HG02981 (cell line): Measurements from ENCODE around the gene NOC2L.

Source experiments
- ATAC-seq: cut with Tn5 transposase; IDR thresholded peaks from one replicate; pipeline ENCODE4 v1.9.1; 2021; ENCODE audit warnings: mild to moderate bottlenecking, moderate library complexity; ENCODE audit not compliant: unreplicated experiment

NOC2L gene

DNA sequence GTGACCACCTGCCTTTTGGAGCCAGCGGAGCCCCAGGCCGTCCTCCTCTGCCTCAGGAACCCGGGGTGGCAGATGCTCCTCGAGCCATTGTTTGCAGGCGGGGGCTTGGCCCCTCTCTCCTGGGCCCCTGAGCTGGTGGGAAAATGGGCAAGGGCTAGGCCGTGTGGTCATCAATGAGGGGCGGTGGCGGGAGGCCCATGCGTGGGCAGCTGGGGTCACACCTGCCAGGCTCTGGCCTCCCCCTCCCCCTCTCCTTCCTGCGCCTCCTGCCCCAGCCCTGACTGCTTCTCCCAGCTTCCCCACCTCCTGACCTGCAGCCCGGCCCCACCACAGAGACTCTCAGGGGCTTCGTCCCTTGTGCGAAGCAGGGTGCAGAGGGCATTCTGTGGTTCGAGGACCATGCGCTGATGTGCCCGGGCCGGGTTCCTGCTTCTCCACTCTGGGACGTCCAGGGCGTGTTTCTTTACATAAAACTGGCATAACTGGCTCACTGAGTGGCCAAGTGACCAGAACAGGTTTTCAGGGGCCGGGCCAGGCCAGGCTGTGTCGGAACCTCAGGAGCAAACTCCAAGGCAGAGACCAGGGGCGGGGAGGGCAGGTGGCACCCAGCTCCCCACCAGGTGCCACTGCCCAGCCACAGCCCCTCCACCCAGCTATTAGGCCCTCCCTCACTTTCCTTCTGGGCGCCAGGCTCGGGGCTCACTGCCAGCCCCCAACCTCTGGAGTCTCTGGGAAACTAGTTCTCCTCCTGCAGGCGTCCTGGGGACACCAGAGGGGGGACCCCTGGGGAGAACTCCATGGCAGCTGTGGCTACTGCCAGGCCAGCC lies 26.1 kb downstream of the NOC2L start:
- ATAC-seq = no peak

DNA sequence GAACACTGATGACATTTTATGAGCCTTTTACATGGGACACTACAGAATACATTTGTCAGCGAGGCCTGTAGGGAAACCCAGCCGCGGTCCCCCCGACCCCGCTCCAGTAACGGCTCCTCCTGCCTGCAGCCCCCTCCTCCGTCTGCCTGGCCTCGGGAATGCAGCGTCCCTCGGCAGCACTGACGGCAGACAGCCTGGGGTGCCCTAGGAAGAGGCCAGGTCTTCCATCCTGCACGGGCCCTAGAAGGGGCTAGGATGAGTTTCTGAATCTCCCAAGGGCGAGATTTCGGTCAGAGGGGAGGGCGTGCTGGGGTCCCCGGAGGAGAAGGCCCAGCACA lies 26.9 kb downstream of the NOC2L start:
- no peak for ATAC-seq

DNA sequence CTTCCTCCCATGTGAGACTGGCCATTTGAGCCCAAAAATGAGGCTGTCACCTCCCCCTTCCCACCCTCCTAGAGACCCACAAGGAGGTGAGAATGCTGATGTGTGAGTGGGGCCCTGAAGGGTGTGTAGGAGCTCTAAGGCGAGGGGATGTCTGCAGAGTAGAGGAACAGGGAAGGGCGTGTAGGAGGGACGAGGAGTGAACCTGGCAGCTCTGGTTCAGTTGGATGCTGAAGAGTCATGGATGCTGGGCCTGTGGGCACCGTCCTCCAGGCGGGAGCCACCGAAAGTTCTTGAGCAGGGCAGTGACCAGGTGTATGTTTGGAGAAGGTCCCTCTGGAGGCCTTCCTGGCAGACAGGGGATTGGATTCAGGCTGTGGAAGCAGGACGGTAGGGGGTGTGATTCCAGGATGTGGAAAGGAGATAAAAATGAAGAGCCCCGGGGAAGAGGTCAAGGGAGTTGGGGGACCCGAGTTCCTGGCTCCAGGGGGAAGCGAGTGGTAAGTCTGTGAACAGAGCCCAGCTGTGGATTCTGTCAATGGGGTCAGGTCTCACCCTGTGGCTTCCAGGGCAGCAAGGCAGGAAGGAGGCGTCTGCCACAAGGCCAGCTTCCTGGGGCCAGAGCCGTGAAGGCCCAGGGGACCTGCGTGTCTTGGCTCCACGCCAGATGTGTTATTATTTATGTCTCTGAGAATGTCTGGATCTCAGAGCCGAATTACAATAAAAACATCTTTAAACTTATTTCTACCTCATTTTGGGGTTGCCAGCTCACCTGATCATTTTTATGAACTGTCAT lies 27.5 kb downstream of the NOC2L start:
- no peak for ATAC-seq

DNA sequence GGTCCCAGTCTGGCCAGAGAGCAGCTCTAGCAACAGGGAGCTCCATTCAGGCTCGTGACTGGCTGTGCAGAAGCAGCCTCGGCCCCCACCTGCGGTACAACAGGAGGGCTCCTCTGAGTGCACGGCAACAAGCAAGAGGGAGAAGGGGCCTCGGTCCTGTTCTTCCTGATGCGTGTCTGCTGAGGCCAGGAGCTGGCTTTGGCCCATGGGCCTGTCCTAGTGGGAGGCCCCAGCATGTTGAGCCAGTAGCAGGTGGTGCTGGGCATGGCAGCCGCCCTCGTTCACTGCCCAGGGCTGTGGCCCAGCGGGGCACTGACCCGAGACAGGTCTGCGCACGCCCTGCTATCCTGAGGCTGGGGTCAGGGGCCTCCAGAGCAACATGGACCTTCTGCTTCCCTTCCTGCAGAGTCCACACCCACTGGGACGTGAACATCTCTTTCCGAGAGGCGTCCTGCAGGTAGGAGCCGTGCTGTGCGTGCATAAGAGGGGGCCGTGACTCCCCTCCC lies 28.4 kb downstream of the NOC2L start:
- ATAC-seq = no peak

- ATAC-seq = no peak
Observed at GRCh38 chr1:929712-930632, 29.1 kb downstream of the NOC2L start.

DNA sequence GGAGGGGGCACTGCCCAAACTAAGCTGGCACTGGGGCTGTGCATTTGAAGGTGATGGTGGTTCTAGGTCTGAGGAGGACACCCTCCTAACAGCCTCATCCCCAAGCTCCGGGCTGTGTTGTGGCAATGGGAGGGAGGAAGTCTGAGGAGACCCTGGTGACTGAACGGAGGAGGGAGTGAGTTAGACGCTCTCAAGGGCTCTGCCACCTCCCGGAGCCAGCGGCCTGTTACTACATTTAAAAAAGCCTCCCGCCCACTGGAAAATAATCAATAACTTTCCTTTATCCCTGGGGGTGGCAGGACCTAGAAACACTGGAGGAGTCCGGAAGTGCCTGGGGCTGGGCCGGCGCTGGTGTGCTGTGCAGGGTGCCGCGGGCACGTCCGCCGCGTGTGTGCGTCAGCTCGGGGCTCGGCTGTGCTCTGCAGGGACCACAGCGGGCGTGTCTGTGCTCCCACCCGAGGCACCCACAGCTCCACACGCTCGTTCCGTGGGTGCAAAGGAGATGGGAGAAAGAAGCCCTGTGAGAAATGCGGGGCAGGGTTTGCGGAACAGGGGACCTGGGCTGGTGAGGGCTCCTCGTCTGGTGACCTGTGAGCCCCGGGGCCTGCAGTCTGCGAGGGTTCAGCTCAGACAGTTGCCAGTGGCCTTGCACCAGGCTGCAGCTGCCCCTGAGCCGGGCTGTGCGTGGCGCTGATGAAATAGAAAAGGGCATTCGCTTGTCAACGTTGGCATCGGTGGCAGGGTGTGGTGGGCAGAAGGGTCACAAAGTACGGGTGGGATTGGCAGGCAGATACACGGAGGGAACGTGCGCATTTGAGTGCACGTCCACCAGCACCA lies 30.0 kb downstream of the NOC2L start:
- ATAC-seq = no peak

GRCh38 chr1:927748-928147 lies 31.3 kb downstream of the NOC2L start:
- ATAC-seq = no peak

DNA sequence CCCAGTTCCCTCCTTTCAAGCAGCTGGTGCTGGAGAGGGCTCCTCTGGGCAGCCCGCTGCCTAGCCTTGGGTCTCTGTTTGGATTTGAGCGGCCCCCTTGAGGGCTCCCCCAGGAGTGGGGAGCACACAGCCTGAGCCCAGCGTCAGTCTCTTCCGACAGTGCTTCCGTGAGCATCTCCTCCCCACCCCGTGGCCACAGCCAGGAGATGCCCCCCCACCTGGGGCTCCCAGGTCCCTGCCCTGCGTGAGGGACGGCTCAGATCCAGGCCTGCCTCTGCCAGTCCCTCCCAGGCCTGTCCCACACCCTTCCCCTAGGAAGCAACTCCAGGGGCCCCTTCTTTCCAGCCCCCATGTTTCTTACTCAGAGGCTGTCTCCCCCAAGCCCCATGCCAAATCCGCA lies 31.8 kb downstream of the NOC2L start:
- ATAC-seq = no peak

DNA sequence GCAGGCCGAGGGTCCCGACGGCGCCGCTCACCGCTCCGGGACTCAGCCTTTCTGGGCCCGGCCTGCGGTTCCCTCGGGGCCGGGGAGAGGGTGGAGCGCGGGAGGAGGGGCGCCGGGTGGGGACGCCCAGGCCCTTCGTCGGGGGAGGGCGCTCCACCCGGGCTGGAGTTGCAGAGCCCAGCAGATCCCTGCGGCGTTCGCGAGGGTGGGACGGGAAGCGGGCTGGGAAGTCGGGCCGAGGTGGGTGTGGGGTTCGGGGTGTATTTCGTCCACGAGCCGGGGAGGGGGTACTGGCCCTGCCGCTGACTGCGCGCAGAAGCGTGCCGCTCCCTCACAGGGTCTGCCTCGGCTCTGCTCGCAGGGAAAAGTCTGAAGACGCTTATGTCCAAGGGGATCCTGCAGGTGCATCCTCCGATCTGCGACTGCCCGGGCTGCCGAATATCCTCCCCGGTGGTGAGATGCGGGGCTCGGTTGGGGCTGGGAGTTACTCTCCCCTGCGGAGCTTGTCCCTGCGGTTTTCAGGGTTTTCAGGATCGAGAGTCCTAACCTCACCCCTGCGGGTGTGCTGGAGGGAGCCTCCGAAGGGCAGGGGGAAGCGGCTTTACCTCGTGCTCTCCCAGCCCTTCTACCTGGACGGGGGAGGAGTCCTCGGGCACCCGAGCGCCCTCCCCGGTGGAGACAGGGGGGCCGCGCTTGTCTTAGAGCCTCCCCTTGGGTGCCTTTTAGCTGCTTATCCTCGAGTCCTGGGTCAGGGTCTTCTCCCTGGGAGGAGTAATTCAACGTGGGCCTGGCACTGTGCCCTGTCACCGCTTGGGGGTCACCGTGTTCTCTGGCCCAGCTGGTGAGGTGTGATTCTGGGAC lies 33.3 kb downstream of the NOC2L start:
- ATAC-seq = no peak

GRCh38 chr1:924656-925560 lies 34.1 kb downstream of the NOC2L start:
- no peak for ATAC-seq

GRCh38 chr1:923991-924655 lies 34.9 kb downstream of the NOC2L start:
- ATAC-seq = no peak

DNA sequence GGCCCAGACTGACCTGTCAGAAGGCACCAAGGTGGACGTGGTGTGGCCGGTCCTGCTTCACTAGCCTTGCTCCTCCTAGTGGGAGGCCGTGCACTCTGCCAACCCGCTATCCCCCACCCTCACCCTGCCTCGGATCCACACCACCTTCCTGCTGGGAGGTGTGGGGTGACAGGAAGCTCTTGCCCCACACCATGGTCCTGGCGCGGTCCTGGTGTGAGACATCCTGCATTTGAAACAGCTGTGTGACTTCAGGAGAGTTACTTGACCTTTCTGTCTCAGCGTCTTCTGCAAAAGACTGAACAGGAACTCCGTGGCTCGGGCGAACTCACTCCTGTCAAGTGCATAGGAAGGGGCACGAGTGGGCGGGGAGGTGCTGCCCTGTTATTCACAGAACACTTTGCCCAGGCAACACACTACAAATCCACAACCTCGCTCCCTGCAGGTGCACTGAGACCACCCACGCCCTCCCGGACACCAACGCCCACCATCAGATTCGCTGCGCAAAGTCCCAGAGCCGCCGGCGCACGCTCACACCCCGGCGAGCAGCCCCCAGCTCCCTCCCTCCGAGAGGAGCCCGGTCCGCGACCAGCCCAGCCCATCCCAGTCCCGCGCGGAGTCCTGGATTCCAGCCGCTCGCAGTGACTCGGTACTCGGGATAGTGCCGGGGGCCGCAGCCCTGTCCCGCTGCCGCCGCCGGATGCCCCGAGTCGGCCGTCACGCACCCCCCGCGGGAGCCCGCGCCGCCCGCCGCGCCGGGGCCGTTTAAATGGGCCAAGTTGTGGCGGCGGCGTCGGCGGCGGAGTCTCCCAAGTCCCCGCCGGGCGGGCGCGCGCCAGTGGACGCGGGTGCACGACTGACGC lies 35.7 kb downstream of the NOC2L start, which contains the start of gene SAMD11:
TSS of gene SAMD11 (plus strand) at position 793 of the 860 bp plus-strand sequence. CDS start 509 bp downstream, outside the sequence.
- no peak for ATAC-seq

DNA sequence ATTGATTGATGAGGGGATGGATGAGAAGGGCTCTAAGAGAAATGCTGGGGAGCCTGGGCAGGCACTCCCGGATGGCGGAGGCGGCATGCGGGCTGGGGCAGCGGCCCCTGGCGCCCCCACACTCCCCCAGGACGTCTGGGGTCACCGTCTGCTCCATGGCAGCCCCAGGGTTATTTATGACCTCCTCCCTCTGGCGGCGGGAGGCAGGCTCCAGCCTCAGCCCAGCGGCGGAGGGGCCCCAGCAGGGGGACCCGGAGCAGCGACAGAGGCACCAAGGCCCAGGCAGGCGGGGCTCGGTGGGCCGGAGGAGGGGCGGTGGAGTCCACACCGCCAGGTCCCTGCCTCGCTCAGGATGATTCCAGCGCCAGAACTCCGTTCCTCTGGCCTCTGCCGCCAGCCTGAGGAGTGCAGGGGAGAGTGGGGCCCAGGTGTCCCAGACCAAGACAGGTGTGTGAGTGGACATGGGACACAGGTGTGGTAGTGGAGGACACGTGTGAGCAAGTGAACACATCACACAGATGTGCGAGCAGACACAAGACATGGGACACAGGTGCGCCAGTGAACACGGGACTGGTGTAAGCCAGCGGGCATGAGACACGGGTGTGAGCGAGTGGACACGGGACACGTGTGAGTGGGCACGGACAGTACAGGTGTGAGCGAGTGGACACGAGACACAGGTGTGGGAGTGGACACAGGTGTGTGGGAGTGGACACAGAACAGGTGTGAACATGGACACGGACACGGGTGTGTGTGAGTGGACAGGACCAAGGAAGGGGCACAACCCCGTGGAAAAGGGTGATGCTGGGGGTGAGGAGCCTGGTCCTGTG lies 37.8 kb downstream of the NOC2L start:
- ATAC-seq = no peak

GRCh38 chr1:920521-920920 lies 38.5 kb downstream of the NOC2L start:
- no peak for ATAC-seq

- ATAC-seq = no peak
Observed at GRCh38 chr1:920010-920409, 39.0 kb downstream of the NOC2L start.
